ENCODE measurements around the gene POU2AF1.

GRCh38 chr11:111363985-111364384 is 15.1 kb downstream of the POU2AF1 start:
- no peak for TF ChIP-seq POLR2A (IDR thresholded peaks at IDR 0.05)
- TF ChIP-seq CTCF (IDR thresholded peaks at IDR 0.05) = no peak
- TF ChIP-seq EP300 (IDR thresholded peaks at IDR 0.05) = no peak
- no peak for TF ChIP-seq POLR2AphosphoS5 (IDR thresholded peaks at IDR 0.05)
